ENCODE results near the gene TTLL5. TPM values are rescaled to one million over a fixed set of nuclear protein-coding genes. Genes with fewer than 3 reads are reported as not detected.

The TTLL5 gene
- total RNA-seq, 1 donor from 2014 or later, result 45.2 TPM

DNA sequence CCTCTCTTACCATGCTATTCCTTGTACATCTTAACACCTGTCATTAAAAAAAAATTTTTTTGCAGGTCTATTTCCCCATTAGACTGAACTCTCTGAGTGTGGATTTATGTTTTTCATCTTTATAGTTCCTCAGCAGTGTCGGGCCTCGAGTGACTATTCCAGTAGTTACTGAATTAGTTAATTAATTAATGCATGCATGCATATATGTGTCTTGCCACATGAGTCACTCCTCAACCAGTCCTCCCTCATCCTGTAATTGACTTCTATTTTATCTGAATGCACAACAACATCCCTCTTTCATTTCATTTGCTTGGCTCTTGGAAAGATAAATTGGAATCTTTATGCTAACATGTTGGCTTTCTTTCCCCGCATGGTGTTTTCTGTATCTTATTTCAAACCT lies 36.0 kb upstream of the TTLL5 start:
- no peak for DNase-seq (ENCODE audit: low spot score in 2 of 2, unreplicated experiment in 2 of 2)
- peaks cover 4% of the 10 kb centered on the region for H3K9me3 Mint-ChIP-seq
- H3K27ac Mint-ChIP-seq, result no peak overlapping the region
- H3K4me1 Mint-ChIP-seq, result peaks cover 2% of the 10 kb centered on the region
- no peaks in the 10 kb centered on the region for H3K27me3 Mint-ChIP-seq (ENCODE audit: low read depth)
- H3K36me3 Mint-ChIP-seq, result peaks cover 2% of the 10 kb centered on the region
- H3K4me3 Mint-ChIP-seq, result no peak overlapping the region
- TF ChIP-seq, protein P1, sequence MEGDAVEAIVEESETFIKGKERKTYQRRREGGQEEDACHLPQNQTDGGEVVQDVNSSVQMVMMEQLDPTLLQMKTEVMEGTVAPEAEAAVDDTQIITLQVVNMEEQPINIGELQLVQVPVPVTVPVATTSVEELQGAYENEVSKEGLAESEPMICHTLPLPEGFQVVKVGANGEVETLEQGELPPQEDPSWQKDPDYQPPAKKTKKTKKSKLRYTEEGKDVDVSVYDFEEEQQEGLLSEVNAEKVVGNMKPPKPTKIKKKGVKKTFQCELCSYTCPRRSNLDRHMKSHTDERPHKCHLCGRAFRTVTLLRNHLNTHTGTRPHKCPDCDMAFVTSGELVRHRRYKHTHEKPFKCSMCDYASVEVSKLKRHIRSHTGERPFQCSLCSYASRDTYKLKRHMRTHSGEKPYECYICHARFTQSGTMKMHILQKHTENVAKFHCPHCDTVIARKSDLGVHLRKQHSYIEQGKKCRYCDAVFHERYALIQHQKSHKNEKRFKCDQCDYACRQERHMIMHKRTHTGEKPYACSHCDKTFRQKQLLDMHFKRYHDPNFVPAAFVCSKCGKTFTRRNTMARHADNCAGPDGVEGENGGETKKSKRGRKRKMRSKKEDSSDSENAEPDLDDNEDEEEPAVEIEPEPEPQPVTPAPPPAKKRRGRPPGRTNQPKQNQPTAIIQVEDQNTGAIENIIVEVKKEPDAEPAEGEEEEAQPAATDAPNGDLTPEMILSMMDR (IDR thresholded peaks at IDR 0.05; ENCODE audit: unreplicated experiment), result no peak

DNA sequence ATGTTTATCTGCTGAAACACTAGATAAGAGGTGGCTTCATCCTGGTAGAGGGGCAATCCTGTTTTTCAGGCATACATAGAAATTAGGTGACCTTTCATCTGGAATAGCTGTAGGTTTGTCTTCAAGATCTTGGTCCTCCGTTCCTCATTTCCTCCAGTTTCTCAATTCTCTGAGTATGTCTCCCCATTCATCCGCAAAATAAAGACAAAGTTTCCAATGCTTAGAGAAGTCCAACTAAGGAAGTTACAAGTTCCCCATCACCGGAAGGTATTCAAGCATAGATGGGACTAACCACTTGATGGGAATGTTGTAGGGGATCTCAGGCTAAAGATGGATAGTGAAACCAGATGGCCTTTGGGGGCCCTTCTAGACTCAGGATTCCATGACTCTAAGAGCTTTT lies 34.6 kb upstream of the TTLL5 start:
- Mint-ChIP-seq H3K36me3 (peaks cover 2% of the 10 kb centered on the region), H3K27me3 (ENCODE audit: low read depth) (no peaks in the 10 kb centered on the region), H3K27ac (no peak overlapping the region), H3K9me3 (peaks cover 4% of the 10 kb centered on the region), H3K4me3 (no peak overlapping the region), H3K4me1 (peaks cover 2% of the 10 kb centered on the region)
- no peak for DNase-seq (ENCODE audit: low spot score in 2 of 2, unreplicated experiment in 2 of 2)
- TF ChIP-seq, protein P1 (IDR thresholded peaks at IDR 0.05; ENCODE audit: unreplicated experiment), result no peak

DNA sequence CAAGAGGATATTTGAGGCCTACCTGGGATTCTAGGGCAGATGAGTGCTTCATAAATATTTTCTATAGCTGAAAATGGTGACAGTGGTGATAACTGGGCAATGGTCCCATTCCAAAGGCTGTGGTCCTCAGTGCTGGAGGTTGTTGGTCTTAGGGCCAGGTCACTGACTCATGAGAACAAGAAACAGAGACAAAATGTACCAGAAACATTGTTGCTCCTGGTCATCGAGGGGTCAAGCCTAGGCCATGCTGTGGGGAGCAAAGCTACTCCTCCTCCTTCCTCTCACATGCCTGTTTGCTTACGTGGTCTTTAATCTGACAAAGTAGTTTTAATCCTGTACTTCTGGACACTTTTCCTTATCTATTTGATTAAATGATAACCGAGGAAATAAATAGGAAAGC lies 34.2 kb upstream of the TTLL5 start:
- Mint-ChIP-seq H3K27ac (no peak overlapping the region), H3K9me3 (peaks cover 4% of the 10 kb centered on the region), H3K4me3 (no peak overlapping the region), H3K27me3 (ENCODE audit: low read depth) (no peaks in the 10 kb centered on the region), H3K4me1 (peaks cover 2% of the 10 kb centered on the region), H3K36me3 (peaks cover 2% of the 10 kb centered on the region)
- TF ChIP-seq, protein P1 (IDR thresholded peaks at IDR 0.05; ENCODE audit: unreplicated experiment), result no peak
- DNase-seq (ENCODE audit: low spot score in 2 of 2, unreplicated experiment in 2 of 2), result no peak

DNA sequence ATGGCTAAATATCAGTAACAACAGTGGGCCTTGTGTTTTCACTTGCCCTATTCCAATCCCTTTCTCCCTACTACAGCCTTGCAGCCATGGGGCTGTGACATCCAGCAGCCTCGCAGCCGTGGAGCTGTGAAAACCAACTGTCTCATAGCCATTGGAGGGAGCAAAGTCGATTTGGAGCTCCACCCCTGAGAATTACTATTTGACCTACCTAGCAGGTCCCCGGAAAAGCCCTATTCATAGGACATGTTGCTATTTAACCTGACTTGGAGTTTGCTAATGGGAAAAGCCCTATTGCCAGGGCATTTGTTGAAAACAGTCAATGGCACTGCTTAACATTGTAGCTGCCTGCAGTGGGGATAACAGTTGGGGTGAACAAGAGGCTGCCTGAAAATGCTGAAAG lies 33.6 kb upstream of the TTLL5 start:
- Mint-ChIP-seq H3K4me3 (no peak overlapping the region), H3K27me3 (ENCODE audit: low read depth) (no peaks in the 10 kb centered on the region)
- no peak for DNase-seq (ENCODE audit: low spot score in 2 of 2, unreplicated experiment in 2 of 2)

DNA sequence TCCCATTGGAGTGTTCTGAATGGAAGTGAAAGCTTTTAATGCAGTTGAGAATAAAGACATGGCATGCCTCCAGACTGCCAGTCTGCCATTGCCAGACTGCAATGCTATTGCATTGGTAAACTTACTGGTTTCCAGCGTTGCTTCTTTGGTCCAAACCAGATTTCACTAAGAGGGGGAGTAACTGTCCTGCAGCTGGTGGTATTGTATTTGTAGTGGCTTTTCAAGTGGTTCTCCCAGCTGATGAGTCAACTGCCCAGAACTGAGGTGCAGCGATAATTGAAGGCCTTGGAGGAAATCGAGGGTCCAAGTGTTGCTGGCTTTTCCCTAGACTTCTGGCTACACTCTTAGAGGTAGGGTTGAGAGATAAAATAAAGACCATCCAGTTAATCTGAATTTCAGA lies 32.2 kb upstream of the TTLL5 start:
- Mint-ChIP-seq H3K9me3 (peaks cover 4% of the 10 kb centered on the region), H3K4me1 (peaks cover 2% of the 10 kb centered on the region), H3K36me3 (peaks cover 2% of the 10 kb centered on the region), H3K27me3 (ENCODE audit: low read depth) (no peaks in the 10 kb centered on the region), H3K27ac (no peak overlapping the region), H3K4me3 (no peak overlapping the region)
- DNase-seq (ENCODE audit: low spot score in 2 of 2, unreplicated experiment in 2 of 2), result no peak
- TF ChIP-seq, protein P1 (IDR thresholded peaks at IDR 0.05; ENCODE audit: unreplicated experiment), result no peak

More for the DNA sequence above, 33.6 kb upstream of the TTLL5 start:
- Mint-ChIP-seq H3K9me3 (peaks cover 4% of the 10 kb centered on the region), H3K27ac (no peak overlapping the region), H3K4me1 (peaks cover 2% of the 10 kb centered on the region), H3K36me3 (peaks cover 2% of the 10 kb centered on the region)
- TF ChIP-seq, protein P1 (IDR thresholded peaks at IDR 0.05; ENCODE audit: unreplicated experiment), result no peak

Measured in mesothelial cell of epicardium (in vitro differentiated cells).